DMS 273 (cell line): ENCODE results near the gene TTC17.
A peak's percentile ranks its signal among the peaks of the same experiment; 100 is the strongest.
"Not testable (repeated sequence)": the region's sequence is repeated elsewhere in the genome, so short reads cannot be mapped to it uniquely, and the experiment has no call there.

Experiments used
- DNase-seq: peaks from one replicate; lab custom pipeline; 2025; ENCODE audit not compliant: unreplicated experiment; lab: John Stamatoyannopoulos, UW

Gene TTC17

DNA sequence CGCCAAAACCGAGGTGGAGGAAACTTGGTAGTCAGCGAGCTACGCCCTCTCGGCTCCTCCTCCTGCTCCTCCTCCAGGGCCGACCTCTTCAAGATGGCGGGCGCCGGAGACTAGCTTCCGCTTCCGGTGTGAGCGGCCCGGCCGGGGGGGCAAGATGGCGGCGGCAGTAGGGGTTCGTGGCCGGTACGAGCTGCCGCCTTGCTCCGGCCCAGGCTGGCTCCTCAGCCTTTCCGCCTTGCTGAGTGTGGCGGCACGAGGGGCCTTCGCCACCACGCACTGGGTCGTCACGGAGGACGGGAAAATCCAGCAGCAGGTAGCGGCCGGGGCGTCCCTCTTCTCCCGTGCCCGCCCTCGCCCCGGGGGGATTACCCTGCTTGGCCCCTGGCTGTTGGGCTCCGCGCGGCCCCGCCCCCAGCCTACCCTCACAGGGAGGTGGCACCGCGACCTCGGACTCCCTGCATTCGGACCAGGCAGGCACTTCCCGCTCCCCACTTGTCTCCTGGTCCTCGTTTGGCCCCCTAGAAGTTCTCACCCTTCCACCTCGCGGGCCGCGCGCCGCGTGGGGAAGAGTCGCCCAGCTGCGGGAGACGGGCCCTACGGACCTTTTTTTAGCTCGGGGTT lies at the start of gene TTC17:
TSS of gene TTC17 (plus strand) at position 120 of the 621 bp plus-strand sequence. CDS start at position 155, 35 bp downstream.
- DNase-seq: peak; percentile 95

- DNase-seq: peak; percentile 97
These were observed 46.7 kb upstream of the TTC17 start, which contains the start of gene API5 for GRCh38 chr11:43311791-43312607. TSS of gene API5 (plus strand) at chr11:43311996. CDS start at chr11:43312128, 132 bp downstream.

- DNase-seq: no peak
These were observed 42.8 kb upstream of the TTC17 start for GRCh38 chr11:43315966-43316365.

DNA sequence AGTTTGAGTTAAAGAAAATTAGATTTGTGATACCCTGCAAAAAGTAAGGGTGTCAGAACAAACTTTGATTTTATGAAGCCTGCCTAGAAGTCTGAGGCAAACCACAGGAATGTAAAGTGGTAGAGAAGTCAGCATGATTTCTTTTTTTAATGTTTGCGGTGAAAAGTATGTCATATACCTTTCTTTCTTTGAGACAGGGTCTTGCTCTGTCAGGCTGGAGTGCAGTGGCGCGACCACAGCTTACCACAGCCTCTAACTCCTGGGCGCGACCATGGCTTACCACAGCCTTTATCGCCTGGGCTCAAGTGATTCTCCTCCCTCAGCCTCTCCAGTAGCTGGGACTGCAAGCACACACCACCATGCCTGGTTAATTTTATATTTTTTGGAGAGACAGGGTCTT lies 42.3 kb upstream of the TTC17 start:
- no peak for DNase-seq

- DNase-seq: no peak
These were observed 30.7 kb upstream of the TTC17 start for GRCh38 chr11:43327987-43328386.

DNA sequence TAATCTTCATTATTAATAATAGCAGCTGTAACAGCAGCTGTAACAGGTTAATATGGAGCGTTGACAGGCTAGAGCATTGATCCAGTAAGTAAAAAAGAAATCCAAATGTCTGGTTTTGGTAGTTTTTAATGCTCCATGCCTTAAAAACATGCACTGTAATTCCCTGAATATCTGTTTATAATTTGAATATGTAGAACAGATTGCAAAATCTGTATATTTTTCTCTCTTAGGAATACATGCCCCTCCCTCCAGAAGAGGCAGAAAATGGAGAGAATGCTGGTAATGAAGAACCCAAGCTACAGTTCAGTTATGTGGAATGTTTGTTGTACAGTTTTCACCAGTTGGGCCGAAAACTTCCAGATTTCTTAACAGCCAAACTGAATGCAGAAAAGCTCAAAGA lies 30.2 kb upstream of the TTC17 start:
- DNase-seq: no peak

DNA sequence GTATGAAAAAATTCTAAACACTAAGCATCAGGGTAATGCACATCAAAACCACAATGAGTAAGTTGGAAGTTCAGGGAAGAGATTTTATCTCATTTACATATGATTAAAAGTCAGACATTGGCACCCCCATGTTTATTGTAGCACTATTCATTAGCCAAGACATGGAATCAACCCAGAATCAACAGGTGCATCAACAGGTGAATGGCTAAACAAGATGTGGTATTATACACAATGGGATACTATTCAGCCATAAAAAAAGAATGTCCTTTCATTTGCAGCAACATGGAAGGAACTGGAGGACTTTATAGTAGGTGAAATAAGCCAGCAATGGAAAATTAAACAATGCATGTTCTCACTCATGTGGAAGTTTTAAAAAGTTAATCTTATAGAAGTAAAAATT lies 17.6 kb upstream of the TTC17 start:
- no peak for DNase-seq

DNA sequence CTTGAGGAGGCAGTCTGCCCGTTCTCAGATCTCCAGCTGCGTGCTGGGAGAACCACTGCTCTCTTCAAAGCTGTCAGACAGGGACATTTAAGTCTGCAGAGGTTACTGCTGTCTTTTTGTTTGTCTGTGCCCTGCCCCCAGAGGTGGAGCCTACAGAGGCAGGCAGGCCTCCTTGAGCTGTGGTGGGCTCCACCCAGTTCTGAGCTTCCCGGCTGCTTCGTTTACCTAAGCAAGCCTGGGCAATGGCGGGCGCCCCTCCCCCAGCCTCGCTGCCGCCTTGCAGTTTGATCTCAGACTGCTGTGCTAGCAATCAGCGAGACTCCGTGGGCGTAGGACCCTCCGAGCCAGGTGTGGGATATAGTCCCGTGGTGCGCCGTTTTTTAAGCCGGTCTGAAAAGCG lies 7.3 kb upstream of the TTC17 start:
- DNase-seq: not testable (repeated sequence)

GRCh38 chr11:43354311-43354710 lies 4.4 kb upstream of the TTC17 start:
- no peak for DNase-seq

DNA sequence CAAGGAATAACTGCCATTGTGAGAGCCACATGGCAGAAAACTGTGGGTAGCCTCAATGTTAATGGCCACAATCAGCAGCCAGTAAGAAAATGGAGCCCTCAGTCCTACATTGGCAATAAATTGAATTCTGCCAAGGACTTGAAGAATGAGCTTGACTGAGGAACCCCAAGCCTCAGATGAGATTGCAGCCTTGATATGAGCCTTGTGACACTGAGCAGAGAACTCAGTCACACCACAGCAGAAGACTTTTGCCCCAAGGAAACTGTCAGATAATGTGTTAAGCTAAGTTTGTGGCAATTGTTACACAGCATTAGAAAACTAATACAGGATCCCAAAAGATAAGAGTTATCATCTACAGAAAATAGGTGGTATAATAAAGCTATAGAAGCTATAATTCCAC lies 2.4 kb upstream of the TTC17 start:
- no peak for DNase-seq

GRCh38 chr11:43358279-43358800 lies 380 bp upstream of the TTC17 start:
- no peak for DNase-seq

GRCh38 chr11:43359422-43359818 lies 700 bp downstream of the TTC17 start:
- DNase-seq: peak; percentile 67

DNA sequence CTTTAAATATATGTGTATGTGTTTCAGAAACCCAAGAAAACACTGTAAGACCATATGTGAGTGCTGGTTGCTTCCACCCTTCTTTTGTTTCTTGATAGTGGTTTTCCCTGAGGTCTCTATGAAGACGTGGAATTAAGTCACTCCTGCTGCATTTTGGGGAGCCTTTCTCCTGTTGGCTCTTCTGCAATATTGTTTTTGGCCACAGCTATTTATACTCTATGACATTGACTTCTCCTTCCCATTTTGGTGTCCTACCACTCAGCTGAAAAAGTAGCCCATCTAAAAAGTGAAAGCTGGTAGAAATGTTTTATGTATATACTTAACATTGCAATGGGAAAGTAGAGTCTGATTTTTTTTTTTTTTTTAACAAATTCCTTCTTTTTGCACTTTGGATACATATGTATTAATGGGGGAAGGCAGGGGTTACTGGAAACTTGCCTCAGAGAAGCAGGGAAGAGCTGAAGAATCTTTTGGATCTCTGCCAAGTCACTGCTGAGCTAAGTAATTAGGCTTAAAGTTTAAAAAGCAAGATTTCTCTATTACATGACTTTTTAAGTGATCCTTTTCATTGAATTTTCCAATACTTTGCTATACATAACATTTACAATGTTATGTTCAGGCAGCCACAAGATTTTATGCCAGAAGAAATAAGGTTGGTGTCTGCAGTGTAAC lies 1.8 kb downstream of the TTC17 start:
- DNase-seq: peak; percentile 25

DNA sequence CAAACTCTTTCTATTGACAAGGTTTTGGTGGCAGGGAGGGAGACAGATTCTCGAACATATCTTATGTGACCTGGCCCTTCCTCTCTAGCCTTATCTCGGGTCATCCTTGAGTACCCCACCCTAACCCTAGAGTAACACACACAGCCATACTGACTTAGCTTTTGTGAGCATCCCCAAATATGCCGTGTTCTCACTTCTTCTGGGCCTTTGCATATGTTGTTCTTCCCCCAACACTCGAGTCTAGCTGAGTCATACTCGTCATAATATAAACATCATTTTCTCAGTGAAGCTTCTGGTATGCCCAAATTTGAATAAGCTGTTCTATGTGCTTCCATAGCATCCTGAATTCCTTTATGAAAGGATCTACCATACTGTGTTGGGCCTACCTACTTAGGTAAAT lies 8.0 kb downstream of the TTC17 start:
- DNase-seq: no peak

GRCh38 chr11:43367382-43368178 lies 8.9 kb downstream of the TTC17 start:
- no peak for DNase-seq

GRCh38 chr11:43376065-43376464 lies 17.3 kb downstream of the TTC17 start:
- DNase-seq: no peak

DNA sequence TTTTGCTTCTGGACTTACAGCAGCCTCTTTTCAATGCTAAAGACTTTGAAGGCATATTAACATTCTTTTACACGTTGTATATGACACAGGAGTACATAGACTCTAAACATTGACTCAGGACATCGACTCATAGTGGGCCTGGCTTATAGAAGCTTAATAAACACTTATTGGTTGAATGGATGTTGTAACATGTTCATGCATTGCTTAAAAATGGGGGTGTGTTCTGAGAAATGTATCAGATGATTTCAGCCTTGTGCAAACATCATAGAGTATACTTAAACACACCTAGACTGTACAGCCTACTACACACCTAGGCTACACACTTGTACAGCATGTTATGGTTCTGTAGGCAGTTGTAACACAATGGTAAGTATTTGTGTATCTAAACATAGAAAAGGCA lies 17.9 kb downstream of the TTC17 start:
- DNase-seq: no peak

DNA sequence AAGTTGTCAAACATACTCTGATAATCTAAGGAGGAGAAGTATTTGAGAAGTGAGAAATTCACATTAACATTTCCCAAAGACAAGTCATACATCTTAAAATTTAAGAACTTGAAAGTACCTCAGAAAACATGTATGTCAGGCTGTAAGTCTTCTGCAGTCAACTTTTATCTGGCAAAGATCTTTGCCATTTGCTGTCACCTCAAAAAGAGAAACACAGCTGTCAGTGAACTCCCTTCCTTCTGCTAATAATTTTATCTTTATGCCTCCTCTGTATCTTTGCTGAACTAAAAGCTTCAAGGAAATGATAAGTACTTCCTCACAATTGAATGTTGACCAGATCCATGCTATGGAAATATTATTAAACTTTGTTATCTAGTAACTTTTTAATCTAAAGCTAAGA lies 18.7 kb downstream of the TTC17 start:
- no peak for DNase-seq

DNA sequence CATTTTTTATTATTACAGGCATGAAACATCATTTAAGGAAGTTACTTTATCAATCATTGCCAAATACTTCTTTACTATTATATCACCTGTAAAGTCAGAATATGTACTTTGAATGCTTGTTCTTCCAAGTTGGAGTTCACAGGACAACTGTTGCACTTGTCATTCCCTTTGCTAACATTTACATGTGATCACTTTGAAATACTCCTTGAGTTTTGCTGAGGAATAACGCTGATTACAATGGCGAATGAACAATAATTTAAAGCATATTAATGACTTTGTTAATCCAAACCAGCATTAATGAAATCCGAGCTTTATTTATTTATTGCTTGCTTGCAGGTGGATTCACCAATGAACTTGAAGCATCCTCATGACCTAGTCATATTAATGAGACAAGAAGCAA lies 20.2 kb downstream of the TTC17 start:
- no peak for DNase-seq

DNA sequence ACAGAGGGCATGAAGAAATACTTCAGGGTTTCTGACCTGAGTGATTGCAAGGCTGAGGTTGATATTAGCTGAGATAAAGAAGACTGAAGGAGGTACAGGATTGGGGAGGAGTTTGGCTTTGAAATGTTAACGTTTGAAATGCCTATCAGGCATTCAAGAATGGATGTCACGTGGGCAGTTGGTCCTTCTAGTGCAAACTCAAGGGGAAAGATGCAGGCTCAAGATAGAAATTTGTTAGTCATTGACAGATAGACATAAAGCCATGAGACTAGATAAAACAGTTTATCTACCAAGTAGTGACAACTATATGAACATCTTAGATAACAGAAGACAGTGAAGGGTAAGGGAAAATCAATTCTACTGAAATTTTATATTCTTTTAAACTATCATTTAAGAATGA lies 23.1 kb downstream of the TTC17 start:
- DNase-seq: no peak

- DNase-seq: no peak
These were observed 23.9 kb downstream of the TTC17 start for GRCh38 chr11:43382614-43383013.
